ENCODE data around the gene MPC1. TPM values are rescaled to one million over a fixed set of nuclear protein-coding genes. Genes with fewer than 3 reads are reported as not detected.
"Not testable (repeated sequence)": the region's sequence is repeated elsewhere in the genome, so short reads cannot be mapped to it uniquely, and the experiment has no call there.

MPC1 gene
- total RNA-seq, 1 donor from 2014 or later = 40.9 TPM

- H3K4me3 Mint-ChIP-seq = no peak overlapping the region
- H3K4me1 Mint-ChIP-seq (ENCODE audit: unreplicated experiment) = no peaks in the 10 kb centered on the region
- DNase-seq (ENCODE audit: extremely low spot score, unreplicated experiment) = no peak
- no peak overlapping the region for H3K27ac Mint-ChIP-seq
- TF ChIP-seq CTCF (conservative IDR thresholded peaks at IDR 0.05) = no peak
- no peaks in the 10 kb centered on the region for H3K9me3 Mint-ChIP-seq
- H3K27me3 Mint-ChIP-seq = no peaks in the 10 kb centered on the region
- H3K36me3 Mint-ChIP-seq = peaks cover 15% of the 10 kb centered on the region
These were observed 15.8 kb downstream of the MPC1 start for GRCh38 chr6:166366921-166367320.

- H3K36me3 Mint-ChIP-seq = peaks cover 15% of the 10 kb centered on the region
- H3K27ac Mint-ChIP-seq = no peak overlapping the region
These were observed 16.9 kb downstream of the MPC1 start for GRCh38 chr6:166365806-166366205.

GRCh38 chr6:166365221-166365620, 17.5 kb downstream of the MPC1 start:
- DNase-seq (ENCODE audit: extremely low spot score, unreplicated experiment) = no peak
- Mint-ChIP-seq H3K9me3 (no peaks in the 10 kb centered on the region), H3K27ac (no peak overlapping the region), H3K4me1 (ENCODE audit: unreplicated experiment) (no peaks in the 10 kb centered on the region), H3K27me3 (no peaks in the 10 kb centered on the region), H3K36me3 (peaks cover 15% of the 10 kb centered on the region), H3K4me3 (no peak overlapping the region)
- no peak for TF ChIP-seq CTCF (conservative IDR thresholded peaks at IDR 0.05)

More at GRCh38 chr6:166365806-166366205, 16.9 kb downstream of the MPC1 start:
- TF ChIP-seq CTCF (conservative IDR thresholded peaks at IDR 0.05) = no peak
- DNase-seq (ENCODE audit: extremely low spot score, unreplicated experiment) = no peak
- Mint-ChIP-seq H3K9me3 (no peaks in the 10 kb centered on the region), H3K4me1 (ENCODE audit: unreplicated experiment) (no peaks in the 10 kb centered on the region), H3K4me3 (no peak overlapping the region), H3K27me3 (no peaks in the 10 kb centered on the region)

DNA sequence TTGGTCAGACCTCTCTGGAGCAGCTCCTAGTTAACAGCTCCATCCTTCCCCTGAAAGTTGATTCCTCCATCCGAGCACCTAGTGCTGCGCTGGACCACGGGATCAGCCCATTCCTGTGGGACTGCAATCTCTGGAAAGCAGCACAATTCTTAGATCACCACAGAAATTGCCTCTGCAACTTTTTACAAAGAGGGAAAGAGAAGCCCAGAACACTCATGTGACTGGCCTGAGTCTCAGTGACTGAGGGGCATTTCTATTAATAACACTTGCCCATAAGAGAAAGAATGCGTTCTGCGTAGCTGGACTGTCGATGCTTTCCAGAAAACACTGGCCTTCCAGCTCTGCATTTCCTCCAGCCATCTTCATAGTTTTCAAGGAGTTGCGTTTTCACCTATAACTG, 18.3 kb downstream of the MPC1 start:
- Mint-ChIP-seq H3K27ac (no peak overlapping the region), H3K4me3 (no peak overlapping the region), H3K4me1 (ENCODE audit: unreplicated experiment) (no peaks in the 10 kb centered on the region), H3K9me3 (no peaks in the 10 kb centered on the region), H3K36me3 (peaks cover 15% of the 10 kb centered on the region), H3K27me3 (peaks cover 5% of the 10 kb centered on the region)
- no peak for DNase-seq (ENCODE audit: extremely low spot score, unreplicated experiment)
- TF ChIP-seq CTCF (conservative IDR thresholded peaks at IDR 0.05) = no peak

DNA sequence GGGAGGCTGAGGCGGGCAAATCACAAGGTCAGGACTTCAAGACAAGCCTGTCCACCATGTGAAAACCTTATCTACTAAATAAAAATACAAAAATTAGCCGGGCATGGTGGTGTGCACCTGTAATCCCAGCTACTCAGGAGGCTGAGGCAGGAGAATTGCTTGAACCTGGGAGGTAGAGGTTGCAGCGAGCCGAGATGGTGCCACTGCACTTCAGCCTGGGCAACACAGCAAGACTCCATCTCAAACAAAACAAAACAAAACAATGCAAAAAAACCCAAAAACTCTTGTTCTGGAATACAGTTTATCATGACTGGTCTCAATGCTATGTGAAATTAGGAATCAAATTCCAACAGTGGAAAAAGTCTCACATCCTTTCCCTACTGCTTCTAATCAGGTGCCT, 20.3 kb downstream of the MPC1 start:
- H3K27me3 Mint-ChIP-seq = peaks cover 16% of the 10 kb centered on the region
- H3K9me3 Mint-ChIP-seq; H3K27ac Mint-ChIP-seq; H3K36me3 Mint-ChIP-seq; DNase-seq (ENCODE audit: extremely low spot score, unreplicated experiment); H3K4me1 Mint-ChIP-seq (ENCODE audit: unreplicated experiment); H3K4me3 Mint-ChIP-seq: not testable (repeated sequence)

DNA sequence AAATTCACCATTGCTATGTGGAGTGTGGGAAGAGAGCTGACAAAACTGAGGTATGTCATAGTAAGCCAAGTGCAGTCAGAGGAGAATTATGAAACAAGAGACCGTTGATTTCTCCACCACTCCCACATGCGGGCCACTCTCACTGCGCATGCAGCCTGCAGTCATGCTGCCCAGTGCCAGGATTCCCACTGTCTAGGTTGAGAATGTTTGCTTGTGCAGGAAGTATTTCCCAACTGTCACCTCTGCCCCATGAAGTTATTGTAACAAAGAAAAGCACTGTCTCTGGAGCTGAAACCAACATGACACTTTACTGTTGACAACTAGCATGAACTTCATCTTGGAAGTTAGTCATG, 21.7 kb downstream of the MPC1 start:
- Mint-ChIP-seq H3K4me1 (ENCODE audit: unreplicated experiment) (no peaks in the 10 kb centered on the region), H3K36me3 (peaks cover 10% of the 10 kb centered on the region), H3K4me3 (no peak overlapping the region), H3K27ac (no peak overlapping the region), H3K27me3 (peaks cover 19% of the 10 kb centered on the region), H3K9me3 (no peaks in the 10 kb centered on the region)
- DNase-seq (ENCODE audit: extremely low spot score, unreplicated experiment) = no peak
- no peak for TF ChIP-seq CTCF (conservative IDR thresholded peaks at IDR 0.05)

All from type B pancreatic cell (in vitro differentiated cells).